DOHH2 (cell line): ENCODE measurements around the gene TESK2.
"Not testable (repeated sequence)": the region's sequence is repeated elsewhere in the genome, so short reads cannot be mapped to it uniquely, and the experiment has no call there.

Experiments used
- CTCF ChIP-seq: fragments of 200-600 bp; sonication (generic); IDR thresholded peaks from one replicate; pipeline ENCODE4 v1.5.1; 2014; ENCODE audit warnings: antibody characterized with exemption, mild to moderate bottlenecking, low read depth, low read length; ENCODE audit not compliant: poor library complexity, severe bottlenecking
- EZH2phosphoT487 ChIP-seq: fragments of 200-600 bp; sonication (generic); IDR thresholded peaks from 2 replicates; pipeline ENCODE4 v1.6.1; 2017; ENCODE audit warnings: borderline replicate concordance, mild to moderate bottlenecking, antibody characterized with exemption, low read length, moderate library complexity, mixed read lengths

GRCh38 chr1:45513532-45514260, 22.7 kb upstream of the TESK2 start:
- not testable (repeated sequence) for TF ChIP-seq CTCF, EZH2phosphoT487
